Left lung (tissue), 10 donors: ENCODE results near the gene FADS2. TPM values are rescaled to one million over a fixed set of nuclear protein-coding genes. Genes with fewer than 3 reads are reported as not detected.

Experiments used
- ATAC-seq: fragments of 200-7000 bp; cut with Tn5 transposase; one replicate; pipeline ENCODE4 v1.9.1; 2020; ENCODE audit warnings: moderate library complexity
- DNase-seq, 4 donors: peaks; one replicate each; pipeline ENCODE4 v3.0.0-alpha.2; 2013 to 2020
- H3K27ac ChIP-seq, 2 donors: fragments of 200-600 bp; sonication (generic) in 1 of 2; one replicate each; pipeline versions ENCODE4 v1.5.0 to v1.8.0; 2020 to 2021
- H3K27me3 ChIP-seq, 2 donors: fragments of 200-600 bp; sonication (generic) in 1 of 2; one replicate each; pipeline versions ENCODE4 v1.5.0 to v1.8.0; 2020 to 2021
- H3K36me3 ChIP-seq, 2 donors: fragments of 200-600 bp; sonication (generic) in 1 of 2; one replicate each; pipeline versions ENCODE4 v1.5.0 to v1.8.0; 2020 to 2021
- H3K4me1 ChIP-seq, 2 donors: fragments of 200-600 bp; one replicate each; pipeline ENCODE4 v1.8.0; 2021
- H3K4me3 ChIP-seq, 2 donors: fragments of 200-600 bp; sonication (generic) in 1 of 2; one replicate each; pipeline versions ENCODE4 v1.5.0 to v1.8.0; 2020 to 2021; ENCODE audit warnings: mild to moderate bottlenecking in 1 of 2
- H3K9me3 ChIP-seq, 2 donors: fragments of 200-600 bp; sonication (generic) in 1 of 2; one replicate each; pipeline versions ENCODE4 v1.5.0 to v1.8.0; 2020 to 2021
- CTCF ChIP-seq, 2 donors: fragments of 200-600 bp; sonication (generic) in 1 of 2; IDR thresholded peaks; one replicate each; pipeline versions ENCODE4 v1.5.0 to v1.8.0; 2021; ENCODE audit warnings: antibody characterized with exemption in 2 of 2
- intact Hi-C, 2 donors: fragments of 100-400 bp; cut with DNase I; formaldehyde crosslinking; loops; one replicate each; pipeline versions ENCODE4 v1.11.2 to v1.14.2; 2022
- polyA plus RNA-seq, 6 donors: library from polyadenylated mRNA; unstranded; fragments of 120-200 nt; gene quantifications; one replicate each; pipeline ENCODE4 v1.2.1, GENCODE V29; 2013; ENCODE audit not compliant: insufficient read length in 6 of 6
- total RNA-seq, 2 donors: library from RNA; stranded (reverse); fragmentation: NEBNext Ultra II Directional; extraction: Animal tissue kit (Norgen Biotek cat#: 25700); gene quantifications; one replicate each; pipeline ENCODE4 v1.2.1, GENCODE V29; 2021
- donor health status: DM: no; HTN: yes; CAD: no.
- donor health status: DM: no; HTN: no; CAD: no.

Gene FADS2
- total and polyA plus RNA-seq, 8 donors, result 45.4 to 295 (median 94.9) TPM

GRCh38 chr11:61900251-61900650 is 72.2 kb downstream of the FADS2 start:
- no peak for ATAC-seq

GRCh38 chr11:61901397-61901796 is 73.3 kb downstream of the FADS2 start:
- Histone ChIP-seq H3K4me3 (no peak overlapping the region), H3K27ac (no peak overlapping the region), H3K9me3 (no peaks in the 10 kb centered on the region), H3K36me3 (peaks cover 0 to 7% of the 10 kb centered on the region in 2 donors), H3K27me3 (no peaks in the 10 kb centered on the region), H3K4me1 (peaks cover 0 to 7% of the 10 kb centered on the region in 2 donors)
- ATAC-seq (no peak), DNase-seq (no peak)
- no peak for TF ChIP-seq CTCF (IDR thresholded peaks at IDR 0.05)
- intact Hi-C loops, result no loop called here

More at GRCh38 chr11:61900251-61900650, 72.2 kb downstream of the FADS2 start:
- H3K36me3 ChIP-seq, result no peaks in the 10 kb centered on the region
- no peaks in the 10 kb centered on the region for H3K9me3 ChIP-seq
- DNase-seq, result no peak
- H3K27me3 ChIP-seq, result no peaks in the 10 kb centered on the region
- H3K4me3 ChIP-seq, result no peak overlapping the region
- intact Hi-C loops, result no loop called here
- H3K27ac ChIP-seq, result no peak overlapping the region
- peaks cover 0 to 9% of the 10 kb centered on the region in 2 donors for H3K4me1 ChIP-seq
- TF ChIP-seq CTCF (IDR thresholded peaks at IDR 0.05), result no peak

GRCh38 chr11:61902313-61902712 is 74.2 kb downstream of the FADS2 start:
- Histone ChIP-seq H3K4me1 (peaks cover 0 to 7% of the 10 kb centered on the region in 2 donors), H3K4me3 (no peak overlapping the region), H3K9me3 (no peaks in the 10 kb centered on the region), H3K27me3 (no peaks in the 10 kb centered on the region), H3K36me3 (peaks cover 0 to 15% of the 10 kb centered on the region in 2 donors), H3K27ac (no peak overlapping the region)
- no peak for TF ChIP-seq CTCF (IDR thresholded peaks at IDR 0.05)
- DNase-seq, result no peak
- ATAC-seq, result no peak
- intact Hi-C loops, result no loop called here

- H3K9me3 ChIP-seq, result no peaks in the 10 kb centered on the region
- peaks cover 0 to 15% of the 10 kb centered on the region in 2 donors for H3K36me3 ChIP-seq
- peaks cover 2 to 10% of the 10 kb centered on the region in 2 donors for H3K4me1 ChIP-seq
- DNase-seq (no peak), ATAC-seq (no peak)
- TF ChIP-seq CTCF (IDR thresholded peaks at IDR 0.05), result no peak
- intact Hi-C loops, result no loop called here
- no peak overlapping the region for H3K4me3 ChIP-seq
- H3K27ac ChIP-seq, result no peak overlapping the region
- no peaks in the 10 kb centered on the region for H3K27me3 ChIP-seq
Measured at GRCh38 chr11:61903845-61904244, 75.7 kb downstream of the FADS2 start.

- intact Hi-C loops, result no loop called here
- Histone ChIP-seq H3K4me1 (peaks cover 8 to 9% of the 10 kb centered on the region in 2 donors), H3K36me3 (peaks cover 0 to 15% of the 10 kb centered on the region in 2 donors), H3K4me3 (no peak overlapping the region), H3K9me3 (no peaks in the 10 kb centered on the region), H3K27me3 (no peaks in the 10 kb centered on the region), H3K27ac (no peak overlapping the region)
- no peak for TF ChIP-seq CTCF (IDR thresholded peaks at IDR 0.05)
- DNase-seq (peak in 2 of 4 donors; percentile 48 to 85), ATAC-seq (peak; percentile 86)
Measured at GRCh38 chr11:61904539-61905048, 76.5 kb downstream of the FADS2 start.
